GM21619 (cell line): Measurements from ENCODE around the gene MYOZ1.

Experiments
- ATAC-seq: cut with Tn5 transposase; IDR thresholded peaks from one replicate; pipeline ENCODE4 v1.9.1; 2021; ENCODE audit not compliant: unreplicated experiment

MYOZ1 gene

DNA sequence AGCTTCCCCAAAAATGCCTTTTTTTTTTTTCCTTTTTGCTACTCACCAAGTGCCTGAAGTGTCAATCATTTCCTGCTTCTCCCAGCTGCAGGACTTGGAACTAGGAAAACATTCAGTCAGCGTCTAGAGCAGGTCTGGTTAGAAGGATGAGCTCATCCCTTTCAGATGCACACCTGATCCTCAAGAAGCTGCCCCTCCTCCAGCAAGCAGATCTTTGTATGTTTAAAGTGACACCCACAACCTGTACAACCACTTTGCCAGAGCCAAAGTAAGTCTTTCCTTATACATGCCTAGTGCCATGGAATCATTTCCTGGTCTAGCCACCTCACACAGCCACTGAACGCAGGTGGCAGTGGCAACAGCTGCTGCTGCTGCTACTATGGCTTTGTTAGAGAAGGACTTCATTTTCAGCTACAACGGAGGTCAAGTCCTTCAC is 39.8 kb downstream of the MYOZ1 start:
- ATAC-seq = no peak

DNA sequence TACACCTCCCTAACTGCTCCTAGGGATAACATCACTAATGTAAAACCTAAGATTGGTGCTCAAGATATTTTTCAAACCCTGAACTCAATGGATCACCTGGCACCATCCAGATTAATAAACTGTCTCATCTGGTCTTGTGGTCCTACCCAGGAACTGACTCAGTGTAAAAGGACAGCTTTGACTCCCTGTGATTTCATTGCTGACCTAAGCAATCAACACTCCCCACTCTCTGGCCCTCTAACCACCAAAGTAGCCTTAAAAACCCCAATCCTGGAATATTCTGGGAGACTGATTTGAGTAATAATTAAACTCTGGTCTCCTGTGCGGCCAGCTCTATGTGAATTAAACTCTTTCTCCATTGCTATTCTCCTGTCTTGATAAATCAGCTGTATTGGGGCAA is 43.9 kb downstream of the MYOZ1 start:
- no peak for ATAC-seq

DNA sequence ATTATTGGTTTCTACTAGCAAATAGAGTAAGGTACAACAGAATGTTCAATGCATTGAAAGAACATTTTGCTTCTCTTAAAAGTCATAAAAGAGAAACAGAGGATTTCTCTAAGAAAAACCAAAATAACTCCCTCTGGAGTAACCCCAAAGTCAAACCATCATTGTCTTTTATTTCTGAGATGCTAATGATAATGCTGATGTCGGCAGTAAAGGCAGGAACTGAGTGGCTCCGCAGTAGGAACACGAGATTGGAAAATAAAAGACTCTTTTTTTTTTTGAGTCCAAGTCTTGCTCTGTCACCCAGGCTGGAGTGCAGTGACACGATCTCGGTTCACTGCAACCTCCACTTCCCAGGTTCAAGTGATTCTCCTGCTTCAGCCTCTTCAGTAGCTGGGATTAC is 47.5 kb downstream of the MYOZ1 start:
- no peak for ATAC-seq

DNA sequence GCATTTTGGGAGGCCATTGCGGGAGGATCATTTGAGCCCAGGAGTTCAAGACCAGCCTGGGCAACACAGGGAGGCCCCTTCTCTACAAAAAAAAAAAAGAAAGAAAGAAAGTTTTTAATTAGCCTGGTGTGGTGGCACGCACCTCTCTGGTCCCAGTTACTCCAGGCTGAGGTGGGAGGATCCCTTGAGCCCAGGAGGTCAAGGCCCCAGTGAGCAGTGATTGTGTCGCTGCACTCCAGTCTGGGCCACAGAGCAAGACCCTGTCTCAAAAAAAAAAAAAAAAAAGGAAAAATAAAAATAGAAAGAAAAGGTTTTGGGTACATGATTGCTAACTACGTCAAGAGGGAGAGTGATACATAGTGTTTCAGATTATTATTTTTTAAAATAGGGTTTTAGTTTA is 48.2 kb downstream of the MYOZ1 start:
- ATAC-seq = no peak

DNA sequence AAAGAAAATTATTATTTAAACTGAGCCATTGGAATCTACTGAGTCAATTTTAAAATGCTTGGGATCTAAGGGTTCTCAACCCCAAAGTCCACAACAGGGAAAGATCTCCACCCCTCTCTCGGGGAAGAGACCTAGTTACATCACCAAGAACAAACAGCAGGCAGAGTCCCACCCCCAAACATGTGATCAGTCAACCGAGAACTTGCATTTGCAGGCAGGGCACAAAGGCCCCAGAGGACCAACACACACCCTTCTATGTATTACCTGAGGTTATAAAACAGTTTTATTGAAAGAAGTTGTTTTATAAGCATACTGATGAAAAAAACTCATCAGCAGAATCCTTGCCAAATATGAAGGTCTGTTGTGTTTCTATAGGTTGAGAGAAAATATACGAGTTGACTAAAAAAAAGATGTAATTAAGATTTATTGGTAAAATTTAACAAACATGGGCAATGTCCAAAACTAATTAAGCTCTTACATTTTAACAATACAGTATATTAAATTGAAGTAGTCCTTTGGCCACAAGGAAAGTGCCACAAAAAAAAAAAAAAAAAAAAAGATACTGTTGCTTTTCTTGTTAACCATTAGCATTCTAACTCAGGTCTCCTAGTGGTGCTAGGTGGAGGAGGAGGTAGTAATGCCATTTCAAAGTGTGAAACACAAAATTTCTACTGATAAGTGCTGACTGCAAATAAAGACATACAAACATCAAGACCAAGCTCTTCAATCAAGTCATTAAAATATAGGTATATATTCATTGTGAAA is 49.2 kb downstream of the MYOZ1 start:
- no peak for ATAC-seq

DNA sequence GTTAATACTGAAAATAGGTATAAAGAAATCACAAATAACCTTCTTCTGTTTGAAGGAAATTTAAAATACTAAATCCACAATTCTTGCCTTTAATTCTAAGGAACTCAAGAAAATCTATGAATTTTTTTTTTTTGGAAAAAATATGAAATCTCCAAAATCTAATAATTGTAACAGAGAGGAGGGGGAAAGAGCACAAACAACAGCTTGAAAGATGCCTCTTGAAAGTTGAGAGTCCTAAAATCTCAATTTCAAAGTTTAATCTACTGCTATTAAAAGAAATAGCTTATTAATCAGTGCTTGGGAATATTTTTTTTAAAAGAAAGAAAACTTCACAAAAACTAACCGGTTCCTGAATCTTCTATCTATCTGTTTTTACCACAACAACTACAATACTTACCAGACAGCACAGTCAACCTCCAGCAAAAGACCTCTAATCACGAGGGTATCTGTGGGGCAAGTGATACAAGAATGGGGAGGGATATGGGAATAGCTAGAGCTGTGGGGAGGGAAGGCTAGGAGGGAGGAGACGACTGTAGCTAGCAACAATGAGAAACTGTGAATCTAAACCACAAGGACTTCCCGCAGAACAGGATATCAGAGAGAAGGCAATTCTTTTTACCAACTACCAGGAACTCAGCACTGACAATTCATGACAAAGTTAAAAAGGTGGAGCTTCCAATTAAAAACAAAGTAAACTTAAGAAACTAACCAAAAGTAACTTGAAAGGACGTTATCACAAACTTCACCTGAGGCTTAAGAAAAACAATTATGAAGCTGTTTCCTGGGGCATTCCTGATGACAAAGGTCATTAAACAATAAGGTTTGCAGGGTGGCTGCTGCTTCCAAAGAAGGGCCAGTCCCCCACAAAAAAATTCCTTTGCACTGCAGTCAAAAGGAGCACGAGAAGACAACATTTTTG is 50.1 kb downstream of the MYOZ1 start, which contains the start of gene USP54:
TSS of gene USP54 (minus strand) at position 462 of the 919 bp plus-strand sequence. CDS start 15,684 bp downstream, outside the sequence.
- ATAC-seq = no peak

DNA sequence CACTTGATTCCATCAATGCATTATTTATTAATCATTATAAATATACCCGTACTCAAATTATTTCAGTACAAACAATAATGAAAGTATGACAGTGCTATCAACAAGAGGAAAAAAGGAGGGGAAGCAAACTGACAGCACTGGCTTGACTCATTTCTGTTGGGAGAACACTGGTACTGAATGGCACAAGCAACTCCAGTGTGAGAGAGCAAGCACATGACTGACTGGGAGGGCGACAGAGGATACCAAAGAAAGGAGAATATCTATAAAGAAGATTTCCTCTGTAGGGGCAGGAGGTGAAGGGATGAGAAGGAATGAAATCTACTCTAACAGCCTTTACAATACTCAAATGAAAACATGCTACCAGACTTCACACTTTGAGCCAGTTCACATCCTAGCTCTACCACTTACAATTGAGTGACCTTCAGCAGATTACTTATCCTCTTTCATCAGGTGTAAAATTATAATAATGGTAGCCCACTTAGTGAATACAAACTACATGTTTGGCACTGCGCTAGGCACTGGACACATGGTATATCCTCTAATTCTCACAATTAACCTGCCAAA is 51.6 kb downstream of the MYOZ1 start:
- no peak for ATAC-seq

DNA sequence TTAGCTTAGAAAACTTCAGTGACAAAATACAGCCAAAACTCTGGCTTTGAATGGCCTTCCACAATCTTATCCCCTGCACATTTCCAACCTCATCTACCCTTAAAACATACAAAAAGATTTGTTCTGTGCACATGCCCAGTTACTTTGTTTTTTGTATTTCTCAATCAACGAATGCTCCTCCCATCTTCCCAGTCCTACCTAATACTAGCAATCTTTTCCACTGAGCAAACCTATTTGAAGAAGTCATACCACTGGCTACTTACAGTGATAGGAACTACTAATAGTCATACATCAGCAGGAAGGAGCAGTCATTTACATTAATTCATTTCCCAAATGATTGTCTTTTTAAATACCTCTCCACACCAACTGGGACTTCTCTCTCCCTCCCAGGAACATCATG is 52.6 kb downstream of the MYOZ1 start:
- ATAC-seq = no peak

DNA sequence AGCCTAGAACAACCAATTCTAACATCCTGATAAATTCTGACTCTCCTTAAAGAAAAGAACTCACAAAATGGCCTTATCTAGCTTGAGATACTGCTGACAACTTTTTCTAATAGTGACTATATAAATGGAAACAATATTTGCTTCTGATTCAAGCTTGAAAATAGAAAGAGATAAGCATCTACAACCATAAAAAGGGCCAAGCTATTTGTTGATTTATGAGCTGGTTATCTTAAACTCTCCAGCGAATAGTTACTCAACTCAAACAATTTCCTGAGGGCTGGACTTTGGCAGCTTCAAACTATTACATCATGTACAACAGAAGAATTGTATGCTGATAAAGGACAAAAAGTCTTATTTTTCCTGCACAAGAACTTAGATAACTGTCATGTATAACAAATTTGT is 54.7 kb downstream of the MYOZ1 start:
- ATAC-seq = no peak

DNA sequence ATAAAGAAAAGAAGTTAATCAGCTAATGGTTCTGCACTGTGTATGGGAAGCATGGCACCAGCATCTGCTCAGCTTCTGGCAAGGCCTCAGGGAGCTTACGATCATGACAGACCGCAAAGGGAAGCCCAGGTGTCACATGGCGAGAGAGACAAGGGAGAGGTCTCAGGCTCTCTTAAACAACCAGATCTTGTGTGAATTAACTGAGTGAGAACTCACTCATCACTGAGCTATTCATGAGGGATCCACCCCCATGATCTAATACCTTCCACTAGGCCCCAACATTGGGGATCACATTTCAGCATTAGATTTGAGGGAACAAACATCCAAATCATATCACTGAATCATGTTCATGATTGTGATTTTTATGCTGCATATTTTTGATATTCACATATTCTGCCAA is 55.9 kb downstream of the MYOZ1 start:
- ATAC-seq = no peak

DNA sequence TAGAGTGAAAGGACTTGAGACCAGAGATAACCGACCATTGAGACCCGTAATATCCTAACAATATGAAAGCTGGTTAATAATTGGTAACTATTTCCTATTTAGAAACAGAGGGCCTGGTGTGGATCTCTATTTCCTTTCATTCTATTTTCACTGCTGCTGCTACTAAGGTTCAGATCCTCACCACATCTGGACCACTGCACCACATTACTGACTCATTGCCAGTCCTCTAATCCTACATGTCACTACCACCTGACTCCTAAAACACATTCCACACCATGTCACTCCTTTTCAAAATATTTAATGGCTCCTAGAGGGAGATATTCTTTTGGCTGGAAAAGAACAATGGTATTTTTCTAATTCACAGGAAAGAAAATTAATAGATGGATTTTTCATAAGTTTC is 56.5 kb downstream of the MYOZ1 start:
- no peak for ATAC-seq

DNA sequence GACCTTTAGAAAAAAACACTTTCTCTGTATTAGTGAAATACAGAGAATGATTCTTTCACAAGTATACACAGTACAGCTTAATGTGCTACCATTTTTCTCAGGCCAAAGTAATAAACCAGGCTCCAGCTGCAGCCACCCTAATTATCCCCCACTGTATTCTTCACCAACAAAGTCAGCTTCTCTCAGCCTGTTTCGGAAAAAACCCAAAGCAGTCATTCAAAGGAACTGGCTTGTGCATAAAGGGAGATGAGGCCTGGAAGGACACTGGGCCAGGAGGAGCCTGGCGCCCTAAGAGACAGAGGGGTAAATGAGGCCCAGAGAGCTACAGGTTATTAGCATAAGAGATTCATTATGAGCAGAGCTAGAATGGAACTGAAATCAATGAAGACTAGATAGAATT is 59.4 kb downstream of the MYOZ1 start:
- ATAC-seq = no peak
